ENCODE data around the gene NAA38.

Gene NAA38

GRCh38 chr17:7841915-7842379, 15.4 kb downstream of the NAA38 start:
- no peaks in the 10 kb centered on the region for H3K27me3 Mint-ChIP-seq
- ATAC-seq: peak; percentile 37
- no peaks in the 10 kb centered on the region for H3K9me3 Mint-ChIP-seq
- peaks cover 68% of the 10 kb centered on the region for H3K4me1 Mint-ChIP-seq
- H3K4me3 Mint-ChIP-seq: peak overlapping the region; percentile 97
- peaks cover 11% of the 10 kb centered on the region for H3K36me3 Mint-ChIP-seq
- peak overlapping the region; percentile 96 for H3K27ac Mint-ChIP-seq

GRCh38 chr17:7841396-7841914, 15.9 kb downstream of the NAA38 start:
- peak; percentile 49 for ATAC-seq
- Mint-ChIP-seq H3K9me3 (no peaks in the 10 kb centered on the region), H3K27me3 (no peaks in the 10 kb centered on the region), H3K27ac (peak overlapping the region; percentile 96), H3K36me3 (peaks cover 6% of the 10 kb centered on the region), H3K4me1 (peaks cover 68% of the 10 kb centered on the region), H3K4me3 (peak overlapping the region; percentile 97)

GRCh38 chr17:7840875-7841274, 16.5 kb downstream of the NAA38 start:
- Mint-ChIP-seq H3K27me3 (no peaks in the 10 kb centered on the region), H3K9me3 (no peaks in the 10 kb centered on the region), H3K27ac (peak overlapping the region; percentile 96), H3K4me3 (peak overlapping the region; percentile 97), H3K36me3 (peaks cover 5% of the 10 kb centered on the region), H3K4me1 (peaks cover 71% of the 10 kb centered on the region)
- no peak for ATAC-seq

- ATAC-seq: no peak
- peaks cover under 1% of the 10 kb centered on the region for H3K36me3 Mint-ChIP-seq
- no peaks in the 10 kb centered on the region for H3K27me3 Mint-ChIP-seq
- peak overlapping the region; percentile 96 for H3K27ac Mint-ChIP-seq
- peaks cover 67% of the 10 kb centered on the region for H3K4me1 Mint-ChIP-seq
- peak overlapping the region; percentile 97 for H3K4me3 Mint-ChIP-seq
- no peaks in the 10 kb centered on the region for H3K9me3 Mint-ChIP-seq
Measured at GRCh38 chr17:7840441-7840840, 16.9 kb downstream of the NAA38 start.

GRCh38 chr17:7839876-7840261, 17.5 kb downstream of the NAA38 start:
- no peaks in the 10 kb centered on the region for H3K27me3 Mint-ChIP-seq
- ATAC-seq: no peak
- peak overlapping the region; percentile 10 for H3K4me3 Mint-ChIP-seq
- peak overlapping the region; percentile 96 for H3K27ac Mint-ChIP-seq
- no peaks in the 10 kb centered on the region for H3K9me3 Mint-ChIP-seq
- peaks cover 65% of the 10 kb centered on the region for H3K4me1 Mint-ChIP-seq
- no peaks in the 10 kb centered on the region for H3K36me3 Mint-ChIP-seq

GRCh38 chr17:7839190-7839875, 18.0 kb downstream of the NAA38 start:
- no peaks in the 10 kb centered on the region for H3K36me3 Mint-ChIP-seq
- no peaks in the 10 kb centered on the region for H3K9me3 Mint-ChIP-seq
- peak overlapping the region; percentile 62 for H3K27ac Mint-ChIP-seq
- no peak for ATAC-seq
- no peak overlapping the region for H3K4me3 Mint-ChIP-seq
- peaks cover 65% of the 10 kb centered on the region for H3K4me1 Mint-ChIP-seq
- H3K27me3 Mint-ChIP-seq: no peaks in the 10 kb centered on the region

- H3K36me3 Mint-ChIP-seq: no peaks in the 10 kb centered on the region
- no peaks in the 10 kb centered on the region for H3K9me3 Mint-ChIP-seq
- peak overlapping the region; percentile 85 for H3K27ac Mint-ChIP-seq
- ATAC-seq: no peak
- peak overlapping the region; percentile 88 for H3K4me3 Mint-ChIP-seq
- peaks cover 72% of the 10 kb centered on the region for H3K4me1 Mint-ChIP-seq
- peaks cover 2% of the 10 kb centered on the region for H3K27me3 Mint-ChIP-seq
Measured at GRCh38 chr17:7838090-7839075, 19.0 kb downstream of the NAA38 start.

GRCh38 chr17:7837408-7838088, 19.8 kb downstream of the NAA38 start:
- H3K9me3 Mint-ChIP-seq: no peaks in the 10 kb centered on the region
- peaks cover 73% of the 10 kb centered on the region for H3K4me1 Mint-ChIP-seq
- H3K4me3 Mint-ChIP-seq: peak overlapping the region; percentile 88
- H3K27ac Mint-ChIP-seq: peak overlapping the region; percentile 85
- no peaks in the 10 kb centered on the region for H3K36me3 Mint-ChIP-seq
- H3K27me3 Mint-ChIP-seq: peaks cover 11% of the 10 kb centered on the region
- no peak for ATAC-seq

- Mint-ChIP-seq H3K9me3 (no peaks in the 10 kb centered on the region), H3K4me1 (peaks cover 67% of the 10 kb centered on the region), H3K27ac (peak overlapping the region; percentile 85), H3K4me3 (peak overlapping the region; percentile 88), H3K27me3 (peaks cover 18% of the 10 kb centered on the region), H3K36me3 (no peaks in the 10 kb centered on the region)
- ATAC-seq: no peak
Measured at GRCh38 chr17:7836596-7837407, 20.6 kb downstream of the NAA38 start.

- Mint-ChIP-seq H3K4me1 (peaks cover 59% of the 10 kb centered on the region), H3K36me3 (no peaks in the 10 kb centered on the region), H3K9me3 (no peaks in the 10 kb centered on the region), H3K27me3 (peaks cover 26% of the 10 kb centered on the region), H3K4me3 (peak overlapping the region; percentile 88), H3K27ac (peak overlapping the region; percentile 85)
- ATAC-seq: peak; percentile 63
Measured at GRCh38 chr17:7835814-7836595, 21.4 kb downstream of the NAA38 start.

- no peaks in the 10 kb centered on the region for H3K36me3 Mint-ChIP-seq
- H3K27ac Mint-ChIP-seq: peak overlapping the region; percentile 85
- peak overlapping the region; percentile 88 for H3K4me3 Mint-ChIP-seq
- no peaks in the 10 kb centered on the region for H3K9me3 Mint-ChIP-seq
- H3K27me3 Mint-ChIP-seq: peaks cover 27% of the 10 kb centered on the region
- ATAC-seq: peak; percentile 72
- peaks cover 51% of the 10 kb centered on the region for H3K4me1 Mint-ChIP-seq
Measured at GRCh38 chr17:7834957-7835813, 22.2 kb downstream of the NAA38 start.

GRCh38 chr17:7834542-7834956, 22.8 kb downstream of the NAA38 start:
- H3K9me3 Mint-ChIP-seq: no peaks in the 10 kb centered on the region
- no peaks in the 10 kb centered on the region for H3K36me3 Mint-ChIP-seq
- peaks cover 27% of the 10 kb centered on the region for H3K27me3 Mint-ChIP-seq
- peaks cover 45% of the 10 kb centered on the region for H3K4me1 Mint-ChIP-seq
- ATAC-seq: peak; percentile 59
- peak overlapping the region; percentile 85 for H3K27ac Mint-ChIP-seq
- peak overlapping the region; percentile 88 for H3K4me3 Mint-ChIP-seq
